Fibroblast of lung (primary cell): Measurements from ENCODE around the gene RPLP2. TPM values are rescaled to one million over a fixed set of nuclear protein-coding genes. Genes with fewer than 3 reads are reported as not detected.

Experiments
- DNase-seq, 2 donors: peaks; one replicate each; pipeline versions ENCODE4 v3.0.0 to v3.0.0-alpha.2; 2010; ENCODE audit warnings: low read depth in 2 of 2
- H2AFZ ChIP-seq: 2 replicates; pipeline ENCODE4 v1.5.1; 2012; ENCODE audit warnings: low read length, control low read depth, inconsistent platforms
- H3K27ac ChIP-seq: 2 replicates; pipeline ENCODE4 v1.5.1; 2011; ENCODE audit warnings: low read length, control low read depth; ENCODE audit not compliant: insufficient read depth
- H3K27me3 ChIP-seq: 2 replicates; pipeline ENCODE4 v1.5.1; 2011; ENCODE audit warnings: mild to moderate bottlenecking, low read length; ENCODE audit not compliant: control insufficient read depth, insufficient read depth
- H3K36me3 ChIP-seq: 2 replicates; pipeline ENCODE4 v1.5.1; 2011; ENCODE audit warnings: low read length; ENCODE audit not compliant: control insufficient read depth, insufficient read depth
- H3K4me1 ChIP-seq: 2 replicates; pipeline ENCODE4 v1.5.1; 2011; ENCODE audit warnings: low read length; ENCODE audit not compliant: control insufficient read depth, insufficient read depth; ENCODE audit errors: extremely low read depth
- H3K4me2 ChIP-seq: 2 replicates; pipeline ENCODE4 v1.5.1; 2011; ENCODE audit warnings: low read length, control low read depth; ENCODE audit not compliant: insufficient read depth; ENCODE audit errors: extremely low read depth
- H3K4me3 ChIP-seq, 4 experiments: fragments of 200-600 bp in 1 of 4; sonication (generic) in 1 of 4; replicated peaks in 1 of 4; 2 replicates each; pipeline ENCODE4 v1.5.1; 2011 to 2016; ENCODE audit warnings: low read length in 4 of 4, low read depth in 3 of 4, mild to moderate bottlenecking in 3 of 4, control low read depth in 2 of 4, inconsistent platforms in 1 of 4, mixed read lengths in 1 of 4; ENCODE audit not compliant: insufficient read depth in 1 of 4; ENCODE audit errors: control extremely low read depth in 1 of 4
- H3K79me2 ChIP-seq: 2 replicates; pipeline ENCODE4 v1.5.1; 2012; ENCODE audit warnings: mild to moderate bottlenecking, low read length, inconsistent platforms; ENCODE audit not compliant: control insufficient read depth, insufficient read depth
- H3K9ac ChIP-seq: 2 replicates; pipeline ENCODE4 v1.5.1; 2011; ENCODE audit warnings: mild to moderate bottlenecking, low read length, control low read depth; ENCODE audit not compliant: insufficient read depth
- H3K9me3 ChIP-seq: 2 replicates; pipeline ENCODE4 v1.5.1; 2012; ENCODE audit warnings: low read depth, low read length; ENCODE audit not compliant: control insufficient read depth, insufficient read depth
- H4K20me1 ChIP-seq: 2 replicates; pipeline ENCODE4 v1.5.1; 2011; ENCODE audit warnings: low read length; ENCODE audit not compliant: control insufficient read depth, insufficient read depth; ENCODE audit errors: extremely low read depth
- EZH2 ChIP-seq: IDR thresholded peaks from 2 replicates; pipeline ENCODE4 v1.5.1; 2012; ENCODE audit warnings: low read length, control low read depth, mild to moderate bottlenecking; ENCODE audit errors: missing control alignments
- polyA plus RNA-seq, 2 donors: library from polyadenylated mRNA; depleted of rRNA in 1 of 2; stranded (reverse) in 1 of 2; unstranded in 1 of 2; fragments of >200 nt; gene quantifications; 2 replicates each; pipeline ENCODE4 v1.2.1, GENCODE V29; 2011 to 2012; ENCODE audit warnings: missing spikeins in 1 of 2
- total RNA-seq: library from RNA; depleted of rRNA; stranded (reverse); fragments of >200 nt; gene quantifications from 2 replicates; pipeline ENCODE4 v1.2.1, GENCODE V29; 2014
- TF ChIP-seq, protein P1 (sequence below), 2 donors: IDR thresholded peaks in 1 of 2; conservative IDR thresholded peaks in 1 of 2; 1 replicate in 1 of 2; 2 replicates in 1 of 2; pipeline ENCODE4 v1.5.1; 2011 to 2012; ENCODE audit warnings: low read length in 2 of 2, control low read depth in 1 of 2, inconsistent platforms in 1 of 2, low read depth in 1 of 2, mild to moderate bottlenecking in 1 of 2

Gene RPLP2
- total and polyA plus RNA-seq, 2 donors (not counting 1 experiment from before 2014, with no cell fraction given), result 294 to 741 TPM

DNA sequence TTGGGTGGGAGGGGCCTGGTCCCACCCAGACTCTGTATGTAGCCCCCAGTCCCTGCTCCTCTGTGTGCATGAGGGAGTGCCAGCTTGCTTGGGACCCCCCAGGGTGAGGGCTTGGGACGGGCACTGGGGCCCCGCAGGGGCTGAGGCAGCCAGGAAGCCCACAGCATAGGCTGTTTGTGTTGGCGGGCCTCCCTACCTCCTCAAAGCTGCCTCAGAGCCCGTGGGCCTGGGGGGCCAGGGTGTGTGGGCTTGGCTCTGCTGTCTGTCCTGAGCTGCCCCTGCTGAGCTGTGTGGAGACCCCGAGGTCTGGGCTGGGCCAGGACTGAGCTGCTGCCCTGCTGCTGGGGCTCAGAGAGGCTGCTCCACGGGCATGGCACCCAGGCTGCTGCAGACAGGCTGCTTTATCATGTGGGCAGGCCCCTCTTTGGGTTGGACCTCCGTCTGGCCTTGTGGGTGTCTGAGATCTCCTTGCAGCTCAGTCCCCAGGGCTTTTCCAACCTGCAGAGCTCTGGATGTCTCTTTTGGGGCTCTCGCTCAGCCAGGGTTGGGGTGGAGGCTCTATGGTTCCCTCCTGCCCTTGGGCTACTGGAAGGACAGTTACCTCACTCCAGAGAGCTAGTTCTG, 36.2 kb downstream of the RPLP2 start:
- H2AFZ ChIP-seq, result no peak overlapping the region
- no peaks in the 10 kb centered on the region for H3K9me3 ChIP-seq
- H3K79me2 ChIP-seq, result peaks cover 62% of the 10 kb centered on the region
- H3K4me1 ChIP-seq, result peaks cover 37% of the 10 kb centered on the region
- H3K9ac ChIP-seq, result no peak overlapping the region
- DNase-seq, result peak in 1 of 2 donors; percentile 43
- H3K36me3 ChIP-seq, result peaks cover 4% of the 10 kb centered on the region
- H3K4me3 ChIP-seq, result peak overlapping the region in 1 of 4 experiments; percentile 96
- no peak for TF ChIP-seq EZH2
- TF ChIP-seq, protein P1, sequence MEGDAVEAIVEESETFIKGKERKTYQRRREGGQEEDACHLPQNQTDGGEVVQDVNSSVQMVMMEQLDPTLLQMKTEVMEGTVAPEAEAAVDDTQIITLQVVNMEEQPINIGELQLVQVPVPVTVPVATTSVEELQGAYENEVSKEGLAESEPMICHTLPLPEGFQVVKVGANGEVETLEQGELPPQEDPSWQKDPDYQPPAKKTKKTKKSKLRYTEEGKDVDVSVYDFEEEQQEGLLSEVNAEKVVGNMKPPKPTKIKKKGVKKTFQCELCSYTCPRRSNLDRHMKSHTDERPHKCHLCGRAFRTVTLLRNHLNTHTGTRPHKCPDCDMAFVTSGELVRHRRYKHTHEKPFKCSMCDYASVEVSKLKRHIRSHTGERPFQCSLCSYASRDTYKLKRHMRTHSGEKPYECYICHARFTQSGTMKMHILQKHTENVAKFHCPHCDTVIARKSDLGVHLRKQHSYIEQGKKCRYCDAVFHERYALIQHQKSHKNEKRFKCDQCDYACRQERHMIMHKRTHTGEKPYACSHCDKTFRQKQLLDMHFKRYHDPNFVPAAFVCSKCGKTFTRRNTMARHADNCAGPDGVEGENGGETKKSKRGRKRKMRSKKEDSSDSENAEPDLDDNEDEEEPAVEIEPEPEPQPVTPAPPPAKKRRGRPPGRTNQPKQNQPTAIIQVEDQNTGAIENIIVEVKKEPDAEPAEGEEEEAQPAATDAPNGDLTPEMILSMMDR (conservative IDR thresholded peaks at IDR 0.05 in 1 of 2, IDR thresholded peaks at IDR 0.05 in 1 of 2; ENCODE audit: low read depth in 1 of 2, low read length in 2 of 2), result no peak
- no peaks in the 10 kb centered on the region for H3K27me3 ChIP-seq
- peak overlapping the region; percentile 87 for H3K27ac ChIP-seq
- peak overlapping the region; percentile 62 for H3K4me2 ChIP-seq
- H4K20me1 ChIP-seq, result peaks cover 2% of the 10 kb centered on the region

DNA sequence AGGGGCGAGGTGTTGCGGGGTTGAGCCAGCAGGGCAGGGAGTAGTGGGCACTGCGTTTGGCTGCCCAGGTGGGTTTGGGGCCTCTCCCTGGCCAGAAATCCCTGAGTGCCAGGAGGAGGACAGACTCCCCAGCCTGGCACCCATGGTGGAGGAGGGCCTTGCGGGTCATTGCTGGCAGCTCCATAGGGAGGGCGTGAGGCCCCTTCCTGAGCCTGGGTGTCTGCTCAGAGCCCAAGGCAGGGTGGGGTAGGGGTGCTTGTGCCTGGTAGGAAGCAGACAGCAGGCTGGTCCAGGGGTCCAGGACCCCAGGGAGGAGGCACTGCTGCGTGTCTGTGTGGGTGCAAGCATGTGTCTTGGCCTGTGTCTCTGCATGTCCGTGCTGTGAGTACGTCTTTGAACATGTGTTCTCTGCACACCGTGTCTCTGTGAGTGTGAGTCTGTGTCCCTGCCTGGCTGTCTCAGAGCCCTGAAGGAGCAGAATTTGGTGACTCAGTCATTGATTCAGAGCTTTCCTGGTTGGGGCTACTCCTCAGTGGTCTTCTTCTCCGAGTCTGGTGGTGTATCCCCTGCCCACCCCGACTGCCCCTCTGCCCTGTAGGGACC, 36.8 kb downstream of the RPLP2 start:
- H3K36me3 ChIP-seq, result peaks cover 3% of the 10 kb centered on the region
- no peak for DNase-seq
- no peak overlapping the region for H3K9ac ChIP-seq
- no peaks in the 10 kb centered on the region for H3K9me3 ChIP-seq
- H3K4me2 ChIP-seq, result peak overlapping the region; percentile 62
- no peak overlapping the region for H2AFZ ChIP-seq
- H3K4me1 ChIP-seq, result peaks cover 39% of the 10 kb centered on the region
- H4K20me1 ChIP-seq, result peaks cover 2% of the 10 kb centered on the region
- no peak for TF ChIP-seq EZH2
- TF ChIP-seq, protein P1 (conservative IDR thresholded peaks at IDR 0.05 in 1 of 2, IDR thresholded peaks at IDR 0.05 in 1 of 2; ENCODE audit: low read depth in 1 of 2, low read length in 2 of 2), result no peak
- no peaks in the 10 kb centered on the region for H3K27me3 ChIP-seq
- H3K79me2 ChIP-seq, result peaks cover 61% of the 10 kb centered on the region
- H3K27ac ChIP-seq, result peak overlapping the region; percentile 87
- no peak overlapping the region for H3K4me3 ChIP-seq

DNA sequence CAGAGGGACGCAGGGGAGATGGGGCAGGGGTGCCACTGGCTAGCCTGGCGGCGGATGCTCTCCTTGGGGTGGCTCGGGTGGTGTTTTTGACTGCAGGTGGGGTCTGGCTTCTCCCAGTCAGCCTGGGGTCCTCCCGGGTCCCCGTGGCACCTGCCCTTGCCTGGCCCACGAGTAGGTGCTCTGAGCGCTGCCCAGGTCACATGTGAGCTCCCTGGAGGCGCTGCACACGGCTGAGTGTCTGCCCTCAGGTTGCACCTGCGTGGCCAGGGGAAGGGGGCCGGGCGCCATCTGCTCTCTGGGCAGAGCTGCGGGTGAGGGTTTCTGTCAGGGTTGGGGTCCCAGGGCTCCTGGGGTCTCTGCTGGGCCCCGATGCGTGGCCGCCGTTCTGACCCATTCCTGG, 38.1 kb downstream of the RPLP2 start:
- peaks cover 39% of the 10 kb centered on the region for H3K4me1 ChIP-seq
- TF ChIP-seq, protein P1 (conservative IDR thresholded peaks at IDR 0.05 in 1 of 2, IDR thresholded peaks at IDR 0.05 in 1 of 2; ENCODE audit: low read depth in 1 of 2, low read length in 2 of 2), result no peak
- no peak for TF ChIP-seq EZH2
- H4K20me1 ChIP-seq, result no peaks in the 10 kb centered on the region
- H3K4me3 ChIP-seq, result no peak overlapping the region
- no peaks in the 10 kb centered on the region for H3K27me3 ChIP-seq
- no peak for DNase-seq
- no peak overlapping the region for H3K4me2 ChIP-seq
- H2AFZ ChIP-seq, result no peak overlapping the region
- H3K79me2 ChIP-seq, result peaks cover 59% of the 10 kb centered on the region
- no peak overlapping the region for H3K27ac ChIP-seq
- H3K36me3 ChIP-seq, result peaks cover 3% of the 10 kb centered on the region
- no peaks in the 10 kb centered on the region for H3K9me3 ChIP-seq
- no peak overlapping the region for H3K9ac ChIP-seq
